Smooth muscle cell (in vitro differentiated cells): ENCODE results near the gene AKAP9. TPM values are rescaled to one million over a fixed set of nuclear protein-coding genes. Genes with fewer than 3 reads are reported as not detected.

Source experiments
- DNase-seq: peaks from one replicate; lab custom pipeline; 2025; ENCODE audit not compliant: unreplicated experiment; lab: John Stamatoyannopoulos, UW
- H2AFZ ChIP-seq: fragments of 200-600 bp; sonication (generic); 2 replicates; pipeline ENCODE4 v1.6.0; 2016; ENCODE audit warnings: antibody characterized with exemption, low read depth, mild to moderate bottlenecking
- H3F3A ChIP-seq: fragments of 200-600 bp; sonication (generic); 2 replicates; pipeline ENCODE4 v1.6.0; 2017; ENCODE audit warnings: antibody characterized with exemption, low read depth
- H3K27ac ChIP-seq: fragments of 200-600 bp; sonication (generic); 2 replicates; pipeline ENCODE4 v1.5.1; 2016; ENCODE audit warnings: low read depth, mild to moderate bottlenecking
- H3K27me3 ChIP-seq: fragments of 200-600 bp; sonication (generic); 2 replicates; pipeline ENCODE4 v1.6.1; 2016; ENCODE audit warnings: low read depth, mild to moderate bottlenecking
- H3K36me3 ChIP-seq: fragments of 200-600 bp; sonication (generic); 2 replicates; pipeline ENCODE4 v1.5.1; 2016; ENCODE audit warnings: low read depth
- H3K4me1 ChIP-seq: fragments of 200-600 bp; sonication (generic); 2 replicates; pipeline ENCODE4 v1.5.1; 2016; ENCODE audit warnings: low read depth
- H3K4me2 ChIP-seq: fragments of 200-600 bp; sonication (generic); 2 replicates; pipeline ENCODE4 v1.6.0; 2016; ENCODE audit warnings: mild to moderate bottlenecking
- H3K4me3 ChIP-seq: fragments of 200-600 bp; sonication (generic); 2 replicates; pipeline ENCODE4 v1.5.1; 2016; ENCODE audit warnings: mild to moderate bottlenecking
- H3K79me2 ChIP-seq: fragments of 200-600 bp; sonication (generic); 2 replicates; pipeline ENCODE4 v1.6.0; 2016; ENCODE audit warnings: low read depth, mild to moderate bottlenecking
- H3K9ac ChIP-seq: fragments of 200-600 bp; sonication (generic); 2 replicates; pipeline ENCODE4 v1.6.0; 2016; ENCODE audit warnings: low read depth
- H3K9me3 ChIP-seq: fragments of 200-600 bp; sonication (generic); replicated peaks from 2 replicates; pipeline ENCODE4 v1.5.1; 2016; ENCODE audit warnings: low read depth
- H4K20me1 ChIP-seq: fragments of 200-600 bp; sonication (generic); 2 replicates; pipeline ENCODE4 v1.6.0; 2016; ENCODE audit warnings: low read depth
- WGBS: methylation state at CpG from one replicate; pipeline ENCODE4 v1.1.7; 2016; ENCODE audit warnings: low lambda C conversion rate; 5-methylcytosine and 5-hydroxymethylcytosine counted together
- polyA plus RNA-seq: library from polyadenylated mRNA; unstranded; fragments of >200 nt; fragmentation: Nextera tagmentation; extraction: Ambion mirVana; gene quantifications from 2 replicates; pipeline ENCODE4 v1.2.1, GENCODE V29; 2016
- total RNA-seq: library from RNA; depleted of rRNA; stranded (reverse); fragments of >200 nt; gene quantifications from 2 replicates; pipeline ENCODE4 v1.2.3, GENCODE V29; 2014
- TF ChIP-seq, protein P1 (sequence below): fragments of 200-600 bp; sonication (generic); IDR thresholded peaks from 2 replicates; pipeline ENCODE4 v1.5.1; 2017; ENCODE audit warnings: borderline replicate concordance, mild to moderate bottlenecking, antibody characterized with exemption; ENCODE audit not compliant: insufficient read depth, poor library complexity, severe bottlenecking

The AKAP9 gene
- total and polyA plus RNA-seq, 2 experiments from 2014 or later = 41.7 to 57.8 TPM

DNA sequence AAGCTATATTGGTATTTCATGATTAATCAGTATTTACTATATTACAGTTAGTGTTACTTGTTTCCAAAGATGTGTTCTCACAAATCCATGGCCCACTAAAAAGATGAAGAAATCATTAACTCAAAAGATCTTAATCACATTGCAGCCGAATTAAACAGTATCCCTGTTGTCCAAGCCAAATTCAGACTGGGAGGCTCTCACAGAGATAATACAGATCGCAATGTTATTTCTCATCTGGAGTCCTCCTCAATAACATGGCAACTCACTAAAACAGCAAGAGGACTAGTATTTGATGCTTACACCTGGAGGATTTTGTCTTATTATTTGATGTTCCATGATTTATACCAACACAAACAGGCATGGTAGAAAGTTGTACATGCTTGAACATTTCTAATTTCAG is 170.2 kb downstream of the AKAP9 start:
- no peak overlapping the region for H3K4me3 ChIP-seq
- no peak overlapping the region for H3K27ac ChIP-seq
- TF ChIP-seq, protein P1, sequence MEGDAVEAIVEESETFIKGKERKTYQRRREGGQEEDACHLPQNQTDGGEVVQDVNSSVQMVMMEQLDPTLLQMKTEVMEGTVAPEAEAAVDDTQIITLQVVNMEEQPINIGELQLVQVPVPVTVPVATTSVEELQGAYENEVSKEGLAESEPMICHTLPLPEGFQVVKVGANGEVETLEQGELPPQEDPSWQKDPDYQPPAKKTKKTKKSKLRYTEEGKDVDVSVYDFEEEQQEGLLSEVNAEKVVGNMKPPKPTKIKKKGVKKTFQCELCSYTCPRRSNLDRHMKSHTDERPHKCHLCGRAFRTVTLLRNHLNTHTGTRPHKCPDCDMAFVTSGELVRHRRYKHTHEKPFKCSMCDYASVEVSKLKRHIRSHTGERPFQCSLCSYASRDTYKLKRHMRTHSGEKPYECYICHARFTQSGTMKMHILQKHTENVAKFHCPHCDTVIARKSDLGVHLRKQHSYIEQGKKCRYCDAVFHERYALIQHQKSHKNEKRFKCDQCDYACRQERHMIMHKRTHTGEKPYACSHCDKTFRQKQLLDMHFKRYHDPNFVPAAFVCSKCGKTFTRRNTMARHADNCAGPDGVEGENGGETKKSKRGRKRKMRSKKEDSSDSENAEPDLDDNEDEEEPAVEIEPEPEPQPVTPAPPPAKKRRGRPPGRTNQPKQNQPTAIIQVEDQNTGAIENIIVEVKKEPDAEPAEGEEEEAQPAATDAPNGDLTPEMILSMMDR = no peak
- no peaks in the 10 kb centered on the region for H3K27me3 ChIP-seq
- no peak overlapping the region for H3K9ac ChIP-seq
- no peaks in the 10 kb centered on the region for H3K4me1 ChIP-seq
- peaks cover 27% of the 10 kb centered on the region for H4K20me1 ChIP-seq
- 92% methylated on average over 2 of the region's 2 CpGs for whole genome bisulfite sequencing
- peaks cover 2% of the 10 kb centered on the region for H3F3A ChIP-seq
- no peak for DNase-seq
- peaks cover 11% of the 10 kb centered on the region for H3K36me3 ChIP-seq
- no peak overlapping the region for H2AFZ ChIP-seq
- H3K79me2 ChIP-seq = no peaks in the 10 kb centered on the region
- H3K4me2 ChIP-seq = no peak overlapping the region
- no peaks in the 10 kb centered on the region for H3K9me3 ChIP-seq

DNA sequence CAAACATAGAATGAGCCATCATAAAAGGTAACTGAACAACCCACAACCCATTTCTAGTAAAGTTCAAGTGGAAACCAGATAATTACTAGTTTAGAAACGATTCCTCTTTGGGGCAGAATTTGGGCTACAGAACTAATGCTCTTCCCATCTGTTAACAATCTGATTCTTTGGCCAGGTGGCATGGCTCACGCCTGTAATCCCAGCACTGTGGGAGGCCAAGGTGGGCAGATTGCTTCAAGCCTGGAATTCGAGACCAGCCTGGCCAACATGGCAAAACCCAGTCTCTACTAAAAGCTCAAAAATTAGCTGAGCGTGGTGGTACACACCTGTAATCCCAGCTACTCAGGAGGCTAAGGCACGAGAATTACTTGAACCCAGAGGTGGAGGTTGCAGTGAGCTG is 175.2 kb downstream of the AKAP9 start:
- H3K27me3 ChIP-seq = no peaks in the 10 kb centered on the region
- H2AFZ ChIP-seq = no peak overlapping the region
- H3K9me3 ChIP-seq = no peaks in the 10 kb centered on the region
- WGBS = 96% methylated on average over 5 of the region's 5 CpGs
- peaks cover 68% of the 10 kb centered on the region for H4K20me1 ChIP-seq
- DNase-seq = no peak
- no peak overlapping the region for H3K27ac ChIP-seq
- H3K4me3 ChIP-seq = no peak overlapping the region
- H3K36me3 ChIP-seq = peaks cover 6% of the 10 kb centered on the region
- H3F3A ChIP-seq = peaks cover 2% of the 10 kb centered on the region
- H3K79me2 ChIP-seq = peaks cover 46% of the 10 kb centered on the region
- no peaks in the 10 kb centered on the region for H3K4me1 ChIP-seq
- TF ChIP-seq, protein P1 = no peak
- no peak overlapping the region for H3K4me2 ChIP-seq
- no peak overlapping the region for H3K9ac ChIP-seq

DNA sequence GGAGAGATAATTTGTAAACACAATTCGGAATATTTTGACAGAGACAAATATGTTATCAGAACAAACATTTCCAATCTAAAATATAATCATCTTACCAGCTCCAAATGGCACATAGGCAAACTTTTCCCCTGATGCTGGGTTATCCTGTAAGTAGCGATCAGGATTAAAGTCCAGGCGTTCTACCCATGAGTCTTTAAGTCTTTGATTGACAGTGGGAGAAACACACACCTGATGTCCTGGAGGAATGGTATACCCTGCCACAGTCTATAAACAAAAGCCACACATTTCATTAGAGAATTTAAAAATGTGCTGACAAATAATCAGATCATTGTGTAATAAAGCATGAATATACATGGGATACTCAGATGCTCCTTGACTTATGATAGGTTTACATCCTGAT is 176.3 kb downstream of the AKAP9 start:
- peaks cover 57% of the 10 kb centered on the region for H3K79me2 ChIP-seq
- TF ChIP-seq, protein P1 = no peak

DNA sequence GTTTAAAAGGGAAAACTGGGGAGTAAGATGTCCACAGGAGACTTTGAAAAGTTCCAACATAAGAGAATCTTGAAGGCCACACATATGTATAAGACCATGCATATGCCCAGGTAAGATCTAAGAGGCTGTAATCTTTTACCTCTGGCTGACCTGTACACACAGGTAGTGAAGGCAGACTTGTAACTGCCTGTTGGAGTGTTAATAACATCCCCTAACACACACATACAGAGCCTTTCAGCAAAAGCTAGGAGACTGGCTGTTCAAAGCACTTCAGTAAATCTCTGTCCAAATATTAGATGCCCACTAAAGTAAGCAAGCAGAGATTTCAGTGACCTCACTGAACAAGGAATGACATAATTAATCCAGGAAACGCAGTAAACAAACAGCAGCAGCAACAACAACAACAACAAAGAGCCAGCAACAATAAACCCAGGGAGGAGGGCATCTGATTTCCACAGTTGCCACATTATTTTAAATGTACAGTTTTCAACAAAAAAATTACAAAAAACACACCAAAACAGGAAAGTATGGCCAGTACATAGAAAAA is 178.6 kb downstream of the AKAP9 start:
- H3K9ac ChIP-seq = no peak overlapping the region
- TF ChIP-seq, protein P1 = no peak
- peak overlapping the region; percentile 39 for H3K27ac ChIP-seq
- H3K4me3 ChIP-seq = no peak overlapping the region
- no peaks in the 10 kb centered on the region for H3K4me1 ChIP-seq
- H2AFZ ChIP-seq = no peak overlapping the region
- H3K79me2 ChIP-seq = peaks cover 80% of the 10 kb centered on the region
- no peaks in the 10 kb centered on the region for H3K9me3 ChIP-seq
- H3K27me3 ChIP-seq = no peaks in the 10 kb centered on the region
- WGBS = 93% methylated on average over 1 of the region's 1 CpG
- H3F3A ChIP-seq = no peaks in the 10 kb centered on the region
- DNase-seq = no peak
- no peak overlapping the region for H3K4me2 ChIP-seq
- H4K20me1 ChIP-seq = peaks cover 68% of the 10 kb centered on the region
- H3K36me3 ChIP-seq = peaks cover 21% of the 10 kb centered on the region

More for the DNA sequence above, 176.3 kb downstream of the AKAP9 start:
- no peak for DNase-seq
- Histone ChIP-seq H3K4me3 (no peak overlapping the region), H2AFZ (no peak overlapping the region), H3K36me3 (peaks cover 12% of the 10 kb centered on the region), H3F3A (no peaks in the 10 kb centered on the region), H3K27ac (no peak overlapping the region), H3K4me1 (no peaks in the 10 kb centered on the region), H3K4me2 (no peak overlapping the region), H3K9ac (no peak overlapping the region), H3K27me3 (no peaks in the 10 kb centered on the region), H3K9me3 (no peaks in the 10 kb centered on the region), H4K20me1 (peaks cover 78% of the 10 kb centered on the region)
- WGBS = over 99% methylated on average over 3 of the region's 3 CpGs
